ENCODE data around the gene S100A7.
"Not testable (repeated sequence)": the region's sequence is repeated elsewhere in the genome, so short reads cannot be mapped to it uniquely, and the experiment has no call there.

The S100A7 gene

DNA sequence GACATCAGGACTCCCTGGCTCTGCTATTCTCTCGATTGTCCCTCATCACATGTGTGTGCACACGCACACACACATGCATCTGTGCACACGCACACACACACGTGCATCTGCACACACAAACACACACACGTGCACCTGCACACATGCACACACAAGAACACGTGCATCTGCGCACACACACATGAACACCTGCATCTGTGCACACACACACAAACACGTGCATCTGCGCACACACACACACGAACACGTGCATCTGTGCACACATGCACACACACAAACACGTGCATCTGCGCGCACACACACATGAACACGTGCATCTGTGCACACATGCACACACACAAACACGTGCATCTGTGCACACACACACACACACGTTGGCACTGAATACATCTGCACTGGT lies 29.4 kb downstream of the S100A7 start:
- no peak for DNase-seq (ENCODE audit: low spot score)

DNA sequence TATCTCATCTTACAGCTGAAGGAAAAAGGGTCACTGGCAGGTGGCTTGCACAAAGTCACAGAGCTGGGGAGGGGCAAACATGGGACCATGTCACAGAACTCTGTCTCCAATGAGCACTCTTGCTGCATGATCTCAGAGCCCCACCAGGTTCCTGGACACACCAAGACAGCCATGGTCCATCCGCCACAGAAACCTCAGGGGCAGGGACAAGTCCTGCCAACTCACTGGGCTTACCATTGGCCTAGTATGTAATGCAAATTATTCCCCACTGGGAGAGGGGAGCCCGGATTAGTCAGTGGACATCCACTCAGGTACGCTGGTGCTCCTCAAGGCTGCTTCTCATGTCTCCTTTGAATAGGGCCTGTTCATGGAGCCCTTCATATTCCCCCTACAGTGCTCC lies 29.9 kb downstream of the S100A7 start:
- no peak for DNase-seq (ENCODE audit: low spot score)

DNA sequence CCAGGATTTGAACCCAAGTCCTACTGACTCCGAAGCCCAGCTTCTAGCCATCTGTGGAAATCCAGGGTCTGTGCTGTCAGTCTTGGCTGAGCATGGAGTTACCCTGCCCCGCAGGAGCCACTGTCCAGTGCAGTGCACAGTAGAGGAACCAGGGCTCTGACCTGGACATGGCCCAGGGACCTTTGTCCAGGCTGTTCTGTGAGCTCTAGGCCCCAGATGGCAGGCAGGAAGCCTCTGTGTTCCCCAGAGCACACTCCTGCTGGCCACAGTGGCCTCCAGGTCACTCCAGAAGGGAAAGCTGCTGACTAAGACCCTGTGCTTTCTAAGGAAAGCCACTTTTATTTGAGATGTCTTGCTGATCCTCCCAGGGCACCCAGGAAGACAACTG lies 30.3 kb downstream of the S100A7 start:
- DNase-seq (ENCODE audit: low spot score): no peak

DNA sequence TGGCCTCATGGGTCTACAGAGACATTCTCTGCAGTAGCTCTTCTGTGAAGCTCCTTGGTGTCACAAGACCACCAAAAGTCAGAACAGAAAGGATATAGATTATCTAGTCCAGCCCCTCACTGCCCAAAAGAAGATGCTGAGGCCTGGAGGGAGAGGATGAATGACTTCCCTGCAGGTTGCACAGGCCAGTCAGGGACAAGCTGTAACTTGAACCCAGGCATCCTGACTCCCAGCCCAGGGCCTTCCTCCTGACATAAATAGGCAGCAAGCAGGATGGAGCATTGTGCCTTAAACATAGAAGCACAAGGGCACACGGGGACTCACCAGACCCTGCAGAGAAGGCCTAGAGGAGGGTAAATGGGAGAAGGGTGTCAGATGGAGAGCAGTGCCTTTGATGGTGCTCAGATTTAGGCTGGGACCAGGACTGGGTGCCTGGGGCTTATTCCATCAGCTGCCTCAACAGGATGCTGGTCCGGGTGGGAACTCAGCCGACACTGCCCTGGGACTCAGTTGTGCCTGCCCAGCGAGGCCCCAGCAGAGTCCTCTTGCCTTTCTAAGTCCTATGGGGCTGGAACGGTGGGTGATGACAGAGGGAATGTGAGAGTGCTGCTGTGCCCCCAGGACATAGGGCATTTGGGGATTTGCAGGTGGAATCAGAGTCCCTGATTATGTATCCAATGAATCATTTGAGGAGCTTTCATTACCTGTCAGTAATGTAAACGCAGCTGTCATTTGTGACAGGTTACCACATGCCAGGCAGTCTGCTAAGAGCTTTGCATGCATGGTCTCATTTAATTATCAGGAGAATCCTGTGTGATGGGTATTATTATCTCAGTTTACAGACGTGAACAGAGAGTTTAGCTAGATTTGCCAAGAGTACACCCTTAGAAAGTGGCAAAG lies 30.9 kb downstream of the S100A7 start:
- no peak for DNase-seq (ENCODE audit: low spot score)

DNA sequence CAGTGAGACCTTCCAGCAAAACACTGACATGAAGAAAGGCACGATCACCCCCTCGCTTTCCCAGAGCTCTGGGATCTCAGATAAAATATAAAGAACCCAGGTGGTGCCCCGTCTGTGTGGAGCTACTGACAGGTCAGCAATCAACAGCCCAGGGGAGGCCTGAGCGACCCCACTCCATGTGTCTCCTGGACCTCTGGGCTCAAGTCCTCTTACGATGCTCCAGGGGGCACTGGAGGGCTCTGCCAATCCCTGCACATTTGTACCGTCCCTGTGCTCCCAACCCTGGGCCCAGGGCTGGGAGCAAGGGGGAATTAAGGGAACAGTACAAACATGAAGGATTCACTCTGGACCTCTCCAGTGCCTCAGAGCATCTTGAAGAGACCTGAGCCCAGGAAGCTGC lies 31.7 kb downstream of the S100A7 start:
- no peak for DNase-seq (ENCODE audit: low spot score)

DNA sequence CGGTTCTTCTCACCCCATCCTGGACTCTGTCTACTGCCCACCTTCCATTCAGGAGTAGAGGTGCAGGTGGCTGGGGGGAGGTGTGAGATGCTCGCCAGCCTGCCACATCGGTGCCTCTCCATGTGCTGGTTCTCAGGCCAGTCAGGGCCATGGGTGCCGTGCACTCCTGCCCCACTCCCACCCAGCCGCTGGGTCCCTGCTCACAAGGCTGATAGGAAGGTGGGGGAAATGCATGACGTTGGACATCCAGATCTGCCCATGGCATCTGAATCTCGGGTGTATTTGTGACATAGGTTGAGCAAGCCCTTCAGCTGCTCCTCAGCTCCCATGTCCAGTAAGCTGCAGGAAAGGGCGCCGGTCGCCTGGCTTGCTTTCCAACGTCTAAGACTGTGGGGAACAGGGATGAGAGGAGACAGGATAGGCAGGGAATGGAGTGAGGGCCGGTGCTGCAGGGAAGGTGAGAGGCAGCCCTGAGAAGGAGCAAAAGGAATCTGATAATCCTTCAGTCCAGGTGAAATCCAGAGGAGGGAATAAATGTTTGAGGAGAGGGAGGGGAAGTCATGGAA lies 32.3 kb downstream of the S100A7 start:
- no peak for DNase-seq (ENCODE audit: low spot score)

DNA sequence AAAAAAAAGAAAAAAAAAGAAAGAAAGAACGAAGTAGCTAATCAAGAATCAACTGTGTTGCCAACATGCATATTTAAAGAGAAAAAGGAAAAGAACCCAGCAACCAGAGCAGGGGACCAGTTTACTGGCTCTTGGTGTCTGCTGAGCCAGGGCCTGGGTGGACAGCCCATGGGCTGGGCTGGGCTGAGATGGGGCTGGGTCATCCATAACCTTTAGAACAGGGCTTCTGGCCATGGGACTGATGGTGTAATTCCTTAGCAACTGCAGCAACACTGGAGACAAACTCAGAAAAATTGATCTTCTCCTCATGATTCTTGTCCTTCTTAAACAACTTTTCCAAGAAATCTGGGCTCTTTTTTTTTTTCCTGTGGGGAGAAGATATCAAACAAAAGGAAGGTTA lies 33.6 kb downstream of the S100A7 start:
- DNase-seq (ENCODE audit: low spot score): no peak

DNA sequence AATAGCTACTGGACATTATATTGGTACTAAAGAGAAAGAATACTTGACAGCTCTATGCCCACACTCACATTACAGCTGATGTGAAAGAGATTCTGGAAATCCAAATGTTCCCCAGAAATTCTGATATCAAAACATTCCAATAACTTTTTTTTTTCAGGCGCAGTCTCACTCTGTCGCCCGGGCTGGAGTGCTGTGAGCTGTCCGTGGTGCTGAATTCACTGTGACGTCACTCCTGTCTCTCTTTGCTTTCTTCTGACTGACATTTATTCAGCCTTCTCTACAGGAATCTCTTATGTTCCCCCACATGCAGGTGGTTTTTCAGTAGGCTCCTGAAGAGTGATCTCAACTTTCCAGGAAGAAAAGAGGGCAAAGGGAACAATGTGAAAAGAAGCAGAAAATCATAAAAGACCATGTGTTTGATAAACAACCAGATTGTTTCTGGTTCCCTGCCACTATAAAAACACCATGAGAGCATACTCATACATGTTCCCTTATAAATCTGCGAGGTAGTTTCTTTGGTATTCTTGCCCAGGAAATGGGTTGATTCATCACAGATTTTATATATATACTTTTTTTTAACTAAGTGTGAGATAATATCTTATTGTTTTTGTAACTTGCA lies 37.9 kb downstream of the S100A7 start:
- DNase-seq (ENCODE audit: low spot score): peak; percentile 38

DNA sequence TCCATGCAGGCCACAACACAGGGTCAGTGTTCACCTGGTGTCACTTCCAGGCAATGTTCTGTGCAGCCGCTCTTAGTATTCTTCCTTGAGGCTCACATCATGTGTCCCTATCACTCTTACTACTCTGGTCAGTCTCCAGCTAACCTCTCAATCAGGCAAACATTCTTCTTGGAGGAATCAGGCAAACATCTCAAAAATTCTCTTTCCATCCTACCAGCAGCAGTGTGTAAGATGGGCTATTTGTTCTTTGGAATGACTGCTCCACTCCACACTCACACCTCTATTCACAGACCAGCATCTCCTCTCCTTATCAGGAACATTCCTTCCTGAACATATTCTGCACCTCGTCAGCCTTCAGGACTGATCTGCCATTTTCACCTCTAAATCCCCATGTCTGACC lies 40.1 kb downstream of the S100A7 start:
- DNase-seq (ENCODE audit: low spot score): no peak

DNA sequence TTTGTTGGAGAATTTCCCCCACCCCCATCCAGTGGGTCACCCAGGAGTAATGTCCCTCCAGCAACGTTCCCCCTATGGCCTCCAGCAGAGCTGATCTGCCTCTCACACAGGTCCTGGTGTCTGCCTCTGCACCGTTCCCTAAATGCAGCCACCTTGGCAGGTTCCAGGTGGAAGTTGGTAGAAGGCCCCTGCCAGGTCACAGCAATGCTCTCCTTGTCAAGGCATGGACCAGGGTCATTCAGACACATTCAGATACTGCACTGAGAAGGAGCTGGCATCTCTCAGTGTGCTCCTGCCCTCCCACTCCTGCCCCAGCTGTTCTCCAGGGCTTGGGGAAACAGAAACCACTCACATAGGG lies 41.0 kb downstream of the S100A7 start:
- DNase-seq (ENCODE audit: low spot score): not testable (repeated sequence)

DNA sequence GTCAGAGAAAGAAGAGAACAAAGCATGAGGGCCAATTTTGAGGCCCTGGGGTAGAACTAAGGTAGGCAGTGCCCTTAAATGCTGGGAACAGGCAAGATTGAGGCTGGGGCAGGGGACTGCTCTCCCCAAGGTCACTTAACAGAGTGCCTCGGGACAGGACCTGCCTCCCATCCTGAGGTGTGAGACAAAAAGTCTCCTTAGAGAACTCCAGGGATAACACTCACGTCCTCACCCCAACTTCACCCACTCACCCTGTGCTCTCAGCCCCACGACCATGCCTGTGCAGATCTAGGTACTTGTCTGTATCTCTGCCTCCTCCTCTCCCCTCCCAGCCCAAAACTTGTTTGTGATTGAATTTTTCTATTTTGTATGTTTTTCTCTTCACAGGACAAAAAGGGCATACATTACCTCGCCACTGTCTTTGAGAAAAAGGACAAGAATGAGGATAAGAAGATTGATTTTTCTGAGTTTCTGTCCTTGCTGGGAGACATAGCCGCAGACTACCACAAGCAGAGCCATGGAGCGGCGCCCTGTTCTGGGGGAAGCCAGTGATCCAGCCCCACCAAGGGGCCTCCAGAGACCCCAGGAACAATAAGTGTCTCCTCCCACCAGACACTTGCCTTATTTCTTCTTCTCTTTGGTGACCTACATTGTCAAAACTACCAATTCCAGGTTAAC lies 41.6 kb downstream of the S100A7 start:
- not testable (repeated sequence) for DNase-seq (ENCODE audit: low spot score)

DNA sequence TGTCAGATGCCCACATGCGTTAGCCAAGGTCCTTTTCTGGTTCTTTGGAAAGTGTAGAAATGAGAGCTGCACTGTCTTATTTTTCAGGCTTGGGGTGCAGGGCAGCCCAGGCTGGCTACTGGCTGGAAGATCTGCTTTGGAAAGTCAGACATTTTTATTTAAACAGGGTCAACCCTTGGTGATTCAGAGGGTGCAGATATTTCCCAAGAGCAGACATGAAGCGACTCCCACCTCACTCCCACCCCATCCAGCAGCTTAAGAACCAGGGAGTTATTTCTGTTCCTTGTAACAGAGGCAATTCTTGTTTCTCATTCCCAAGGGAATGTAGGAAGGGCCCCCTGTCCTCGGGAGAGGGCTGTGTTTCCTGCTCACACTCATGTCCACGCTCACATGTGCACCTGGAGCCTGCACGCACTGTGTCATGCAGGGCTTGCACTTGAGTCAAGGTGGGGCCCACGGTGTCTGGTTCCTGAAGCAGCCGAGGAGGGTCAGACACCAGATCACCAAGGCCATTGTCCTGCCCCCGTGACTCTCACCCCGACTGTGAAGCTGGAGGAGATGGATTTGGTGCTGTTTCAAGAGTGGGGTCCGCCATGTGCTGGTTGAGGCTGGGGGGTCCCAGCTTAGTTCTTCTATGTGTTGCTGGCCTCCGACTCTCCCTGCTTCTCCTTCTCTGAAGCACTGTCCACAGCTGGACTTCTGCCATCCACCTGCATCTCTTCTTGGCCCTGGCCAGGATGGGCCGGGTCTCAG lies 43.1 kb downstream of the S100A7 start:
- DNase-seq (ENCODE audit: low spot score): no peak

DNA sequence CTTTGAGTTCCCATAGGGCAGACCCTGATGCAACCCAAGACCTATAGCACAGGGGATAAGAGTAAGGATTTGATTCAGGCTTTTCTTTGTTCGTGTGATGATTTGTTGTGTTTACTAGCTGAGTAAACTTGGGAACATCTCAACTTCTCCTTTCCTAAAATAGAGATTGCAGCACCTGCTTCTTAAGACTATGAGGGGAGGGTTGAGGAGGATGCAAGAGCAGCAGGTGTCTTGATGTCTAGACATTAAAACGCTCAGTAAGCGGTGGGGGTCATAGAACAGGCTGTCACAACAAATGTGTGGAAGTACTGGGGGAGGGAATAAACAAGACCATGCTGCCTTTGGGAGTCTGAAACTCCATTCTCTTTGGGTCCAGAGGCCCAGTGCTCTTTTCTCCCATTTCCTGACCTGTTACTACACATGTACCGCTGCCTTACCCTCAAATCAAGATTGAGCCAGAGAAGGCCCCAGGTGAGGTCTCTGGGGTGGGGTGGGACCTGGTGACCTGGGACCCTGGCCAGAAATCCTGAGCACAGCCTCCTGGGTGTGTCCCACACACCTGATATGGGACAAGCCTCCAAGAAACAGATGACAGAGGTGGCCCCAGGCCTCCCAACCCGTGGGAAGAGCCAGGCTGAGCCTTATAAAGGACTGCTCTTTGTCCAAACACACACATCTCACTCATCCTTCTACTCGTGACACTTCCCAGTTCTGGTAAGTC lies 44.4 kb downstream of the S100A7 start, which contains the start of gene S100A7A:
S100A7A (plus strand) TSS at position 671 of the 721 bp plus-strand sequence. CDS start 1,563 bp downstream, outside the sequence.
- DNase-seq (ENCODE audit: low spot score): no peak

DNA sequence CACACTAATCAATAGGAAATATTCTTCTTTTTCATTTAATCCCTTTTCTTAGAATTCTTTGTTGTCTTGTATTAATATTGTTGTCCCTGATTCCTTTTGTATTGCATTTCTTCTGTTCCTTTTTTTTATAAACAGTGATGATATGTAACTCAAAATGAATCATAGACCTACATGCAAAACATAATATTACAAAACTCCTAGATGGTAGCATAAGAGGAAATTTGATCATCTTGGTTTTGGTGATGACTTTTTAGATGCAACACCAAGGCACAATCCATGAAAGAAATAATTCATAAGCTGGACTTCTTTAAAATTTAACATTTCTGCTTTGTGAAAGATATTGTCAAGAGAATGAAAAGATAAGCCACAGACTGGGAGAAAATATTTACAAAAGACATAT lies 46.5 kb downstream of the S100A7 start:
- DNase-seq (ENCODE audit: low spot score): not testable (repeated sequence)
